Measurements from ENCODE around the gene DHRS4L2. TPM values are rescaled to one million over a fixed set of nuclear protein-coding genes. Genes with fewer than 3 reads are reported as not detected.
A peak's percentile ranks its signal among the peaks of the same experiment; 100 is the strongest.
"Not testable (repeated sequence)": the region's sequence is repeated elsewhere in the genome, so short reads cannot be mapped to it uniquely, and the experiment has no call there.

DHRS4L2 gene
- total RNA-seq, 1 donor from 2014 or later = 28.8 TPM

GRCh38 chr14:24020520-24020919 is 31.8 kb downstream of the DHRS4L2 start:
- ATAC-seq = not testable (repeated sequence)

- not testable (repeated sequence) for ATAC-seq
Measured at GRCh38 chr14:24024939-24025418, 36.2 kb downstream of the DHRS4L2 start.

GRCh38 chr14:24029687-24030086 is 41.0 kb downstream of the DHRS4L2 start:
- ATAC-seq = not testable (repeated sequence)

GRCh38 chr14:24031331-24031730 is 42.6 kb downstream of the DHRS4L2 start:
- not testable (repeated sequence) for ATAC-seq

GRCh38 chr14:24032727-24033418 is 44.1 kb downstream of the DHRS4L2 start:
- peak; percentile 58 for ATAC-seq

GRCh38 chr14:24035769-24036168 is 47.0 kb downstream of the DHRS4L2 start:
- peak; percentile 22 for ATAC-seq

- ATAC-seq = peak; percentile 92
Measured at GRCh38 chr14:24036169-24036962, 47.6 kb downstream of the DHRS4L2 start.

GRCh38 chr14:24036963-24037657 is 48.4 kb downstream of the DHRS4L2 start:
- not testable (repeated sequence) for ATAC-seq

GRCh38 chr14:24037658-24038037 is 48.9 kb downstream of the DHRS4L2 start:
- no peak for ATAC-seq

GRCh38 chr14:24038686-24039085 is 50.0 kb downstream of the DHRS4L2 start:
- ATAC-seq = no peak

GRCh38 chr14:24040692-24041091 is 52.0 kb downstream of the DHRS4L2 start:
- ATAC-seq = no peak

GRCh38 chr14:24042746-24043145 is 54.0 kb downstream of the DHRS4L2 start:
- no peak for ATAC-seq

GRCh38 chr14:24049002-24049401 is 60.3 kb downstream of the DHRS4L2 start:
- ATAC-seq = not testable (repeated sequence)

GRCh38 chr14:24050753-24051152 is 62.0 kb downstream of the DHRS4L2 start:
- ATAC-seq = not testable (repeated sequence)

GRCh38 chr14:24051176-24051788 is 62.6 kb downstream of the DHRS4L2 start:
- ATAC-seq = no peak

- ATAC-seq = peak; percentile 74
Measured at GRCh38 chr14:24051789-24052655, 63.3 kb downstream of the DHRS4L2 start, which contains the start of gene CARMIL3. TSS of gene CARMIL3 (plus strand) at chr14:24052009. CDS start at chr14:24052154, 145 bp downstream.

GRCh38 chr14:24052656-24053547 is 64.2 kb downstream of the DHRS4L2 start:
- peak; percentile 62 for ATAC-seq

- no peak for ATAC-seq
Measured at GRCh38 chr14:24053548-24054323, 65.0 kb downstream of the DHRS4L2 start.

- no peak for ATAC-seq
Measured at GRCh38 chr14:24054324-24054641, 65.6 kb downstream of the DHRS4L2 start.

GRCh38 chr14:24054646-24055045 is 65.9 kb downstream of the DHRS4L2 start:
- no peak for ATAC-seq

All from esophagus mucosa (tissue), 1 donor.